GM12874 (cell line): Measurements from ENCODE around the gene CRYBG2.

Experiments used
- CTCF ChIP-seq: IDR thresholded peaks from 2 replicates; pipeline ENCODE4 v1.5.1; 2011; ENCODE audit warnings: low read depth, mild to moderate bottlenecking, control low read depth, low read length, moderate library complexity; ENCODE audit not compliant: insufficient read depth

CRYBG2 gene

GRCh38 chr1:26368006-26368405, 14.1 kb upstream of the CRYBG2 start:
- no peak for TF ChIP-seq CTCF

GRCh38 chr1:26367441-26367840, 13.5 kb upstream of the CRYBG2 start:
- TF ChIP-seq CTCF, result no peak

GRCh38 chr1:26364956-26365355, 11.0 kb upstream of the CRYBG2 start:
- TF ChIP-seq CTCF, result no peak

- peak; percentile 96 for TF ChIP-seq CTCF
Measured at GRCh38 chr1:26363549-26364448, 9.9 kb upstream of the CRYBG2 start.

GRCh38 chr1:26362331-26362730, 8.4 kb upstream of the CRYBG2 start:
- TF ChIP-seq CTCF, result no peak

- no peak for TF ChIP-seq CTCF
Measured at GRCh38 chr1:26361605-26362122, 7.7 kb upstream of the CRYBG2 start.

- TF ChIP-seq CTCF, result no peak
Measured at GRCh38 chr1:26360807-26361604, 7.1 kb upstream of the CRYBG2 start.
